Pericardium fibroblast (primary cell): ENCODE data around the gene PIP5K1B. TPM values are rescaled to one million over a fixed set of nuclear protein-coding genes. Genes with fewer than 3 reads are reported as not detected.

Experiments used
- total RNA-seq: library from RNA; depleted of rRNA; stranded (reverse); fragments of >200 nt; gene quantifications from 2 replicates; pipeline ENCODE4 v1.2.3, GENCODE V29; 2015

Gene PIP5K1B
- not detected in 2 replicates for total RNA-seq

DNA sequence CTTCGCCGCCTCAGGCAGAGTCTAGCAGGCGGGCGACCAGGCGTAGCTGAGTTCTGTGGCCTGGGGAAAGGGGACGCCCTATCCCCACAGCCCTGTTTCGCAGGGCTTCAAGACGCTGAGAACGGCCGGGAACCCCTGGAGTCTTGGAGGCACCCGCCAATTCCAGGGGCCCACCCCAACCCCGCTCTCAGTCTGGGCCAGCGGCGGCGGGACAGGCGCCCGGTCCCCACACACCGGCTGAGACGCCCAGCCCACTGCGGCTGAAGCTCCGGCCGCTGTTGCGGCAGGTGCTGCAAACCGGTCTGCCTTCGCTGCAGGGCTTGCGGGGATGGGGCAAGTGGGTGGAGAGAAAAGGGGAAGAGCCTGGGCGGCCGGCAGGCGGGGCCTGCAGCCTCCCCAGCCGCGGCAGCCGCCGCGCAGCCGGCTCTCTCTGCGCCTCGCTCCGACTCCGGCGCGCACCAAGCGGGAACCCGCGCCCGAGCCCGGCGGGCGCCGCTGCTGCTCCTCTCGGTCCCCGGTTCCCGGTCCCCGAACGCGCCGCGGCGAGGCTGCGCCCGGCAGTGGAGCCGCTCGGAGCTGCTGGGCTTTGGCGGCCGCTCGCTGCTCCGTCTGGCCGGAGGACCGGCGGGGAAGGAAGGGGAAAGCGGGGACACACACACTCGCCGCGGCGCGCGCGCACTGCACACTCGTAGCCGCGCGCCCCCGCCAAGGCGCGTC lies at the start of gene PIP5K1B:
PIP5K1B (plus strand) TSS at position 427 of the 717 bp plus-strand sequence. CDS start 117,375 bp downstream, outside the sequence.

GRCh38 chr9:69014013-69014412 lies 309.0 kb downstream of the PIP5K1B start, which contains the start of gene PRKACG:
Gene PRKACG, minus strand, starts transcription at chr9:69014113. Its CDS starts 21 bp downstream, at chr9:69014092.

GRCh38 chr9:69035438-69036308 lies 330.6 kb downstream of the PIP5K1B start, which contains the start of gene FXN:
Gene FXN, plus strand, starts transcription at chr9:69035752. Its CDS starts 31 bp downstream, at chr9:69035783.

Other genes with a start within 250 kb of the PIP5K1B start
- not detected in 2 replicates for gene TMEM252, start 164.4 kb upstream of the PIP5K1B start, total RNA-seq